NCI-H146 treated with DMSO at 0.1 percent for 48 hours (cell line): Measurements from ENCODE around the gene GALNT16.
"Not testable (repeated sequence)": the region's sequence is repeated elsewhere in the genome, so short reads cannot be mapped to it uniquely, and the experiment has no call there.

Experiments
- DNase-seq: peaks from one replicate; lab custom pipeline; 2025; ENCODE audit not compliant: unreplicated experiment; lab: John Stamatoyannopoulos, UW

The GALNT16 gene

DNA sequence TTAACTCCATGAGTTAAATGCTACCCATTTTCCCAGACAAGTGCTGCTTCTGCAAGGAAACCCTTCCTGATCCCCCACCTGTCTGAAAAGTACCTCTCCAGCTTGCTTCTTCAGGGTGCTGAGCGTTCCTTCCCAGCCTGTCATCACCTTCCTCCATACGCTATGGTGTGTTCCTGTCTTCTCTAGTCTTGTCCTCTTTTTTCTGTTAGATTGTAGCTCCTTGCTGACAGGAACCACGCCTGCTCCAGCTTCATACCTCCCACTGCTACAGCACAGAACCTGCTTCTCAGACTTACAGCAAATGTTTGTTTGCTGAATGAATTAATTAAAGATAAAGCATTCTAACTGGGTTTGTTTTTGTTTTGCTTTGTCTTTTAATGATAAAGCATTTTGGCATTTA, 99.0 kb downstream of the GALNT16 start:
- DNase-seq = no peak

DNA sequence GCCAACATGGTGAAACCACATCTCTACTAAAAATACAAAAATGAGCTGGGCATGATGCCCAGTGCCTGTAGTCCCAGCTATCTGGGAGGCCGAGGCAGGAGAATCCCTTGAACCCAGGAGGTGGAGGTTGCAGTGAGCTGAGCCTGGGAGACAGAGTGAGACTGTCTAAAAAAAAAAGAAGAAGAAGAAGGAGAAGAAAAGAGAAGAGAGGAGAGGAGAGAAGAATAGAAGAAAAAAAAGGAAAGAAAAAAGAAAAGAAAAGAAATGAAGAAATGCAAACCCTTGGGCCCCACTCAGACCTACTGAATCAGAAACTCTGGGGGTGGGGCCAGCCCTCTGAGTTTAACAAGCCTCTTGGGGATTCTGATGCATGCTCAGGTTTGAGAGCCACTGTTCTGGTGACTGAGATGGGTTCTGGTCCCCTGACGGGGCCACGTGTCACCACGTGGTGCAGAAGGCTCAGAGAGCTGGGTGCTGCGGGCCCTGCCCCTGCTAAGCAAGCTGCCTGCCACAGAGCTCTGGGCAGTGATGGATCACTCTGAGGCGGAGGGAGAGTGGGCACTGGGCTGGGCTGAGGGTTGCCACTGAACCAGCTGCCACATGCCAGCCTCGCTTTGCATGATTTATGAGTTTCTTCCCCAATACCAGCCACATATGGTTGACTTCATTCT, 100.6 kb downstream of the GALNT16 start:
- no peak for DNase-seq

DNA sequence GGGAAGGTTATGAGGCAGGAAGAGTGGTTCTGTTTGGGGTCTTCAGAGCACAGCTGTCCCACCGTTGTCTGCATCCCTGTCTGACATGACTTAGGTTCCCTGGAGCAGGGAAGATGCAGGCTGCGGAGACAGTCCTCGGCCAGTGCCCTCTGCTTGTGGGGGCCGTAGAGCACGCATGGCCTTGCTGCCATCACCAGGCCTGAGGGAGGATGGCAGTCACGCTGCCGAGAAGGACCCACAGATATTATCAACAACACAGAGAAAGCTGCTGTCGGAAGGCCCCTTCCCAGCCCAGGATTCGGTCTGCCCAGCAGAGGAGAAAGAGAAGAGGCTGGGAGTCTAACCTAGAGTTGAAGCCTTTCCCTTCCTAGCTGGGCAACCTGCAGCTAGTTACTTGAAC, 103.1 kb downstream of the GALNT16 start:
- no peak for DNase-seq

DNA sequence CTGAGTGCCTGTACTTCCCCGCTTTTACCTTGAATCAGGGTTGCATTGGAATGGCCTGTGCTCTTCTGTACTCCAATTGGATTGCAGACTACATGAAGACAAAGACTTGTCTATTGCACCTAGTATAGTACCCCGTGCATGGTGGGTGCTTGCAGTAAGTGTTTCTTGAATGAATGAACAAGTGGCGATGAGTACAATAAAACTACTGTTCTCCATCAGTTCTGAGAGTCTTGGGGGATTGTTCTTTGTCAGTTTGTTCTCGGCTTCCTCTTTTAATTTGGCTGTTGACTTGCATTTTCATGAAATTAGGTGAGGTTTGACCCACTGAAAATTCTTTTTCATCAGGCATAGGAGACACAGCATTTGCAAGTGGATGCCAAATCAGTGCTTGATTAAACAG, 104.0 kb downstream of the GALNT16 start:
- DNase-seq = no peak

DNA sequence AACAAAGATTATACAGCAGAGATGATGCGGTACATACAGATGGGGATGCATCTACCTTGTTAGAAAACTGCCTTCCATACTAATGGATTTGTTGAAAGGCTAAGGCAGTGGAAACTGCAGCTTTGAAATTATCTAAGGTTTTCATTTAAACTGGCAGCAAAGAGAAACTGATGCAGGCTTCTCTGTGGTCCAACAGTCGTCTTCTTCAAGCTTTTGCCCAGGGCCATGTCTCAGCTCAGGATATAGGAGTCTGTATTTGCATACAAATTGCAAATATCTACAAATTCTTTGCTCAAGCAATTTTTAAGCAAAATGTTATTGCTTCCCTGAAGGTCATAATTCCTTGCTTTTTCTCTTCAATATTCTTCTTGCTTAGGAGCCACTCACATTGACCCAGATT, 104.4 kb downstream of the GALNT16 start:
- no peak for DNase-seq

DNA sequence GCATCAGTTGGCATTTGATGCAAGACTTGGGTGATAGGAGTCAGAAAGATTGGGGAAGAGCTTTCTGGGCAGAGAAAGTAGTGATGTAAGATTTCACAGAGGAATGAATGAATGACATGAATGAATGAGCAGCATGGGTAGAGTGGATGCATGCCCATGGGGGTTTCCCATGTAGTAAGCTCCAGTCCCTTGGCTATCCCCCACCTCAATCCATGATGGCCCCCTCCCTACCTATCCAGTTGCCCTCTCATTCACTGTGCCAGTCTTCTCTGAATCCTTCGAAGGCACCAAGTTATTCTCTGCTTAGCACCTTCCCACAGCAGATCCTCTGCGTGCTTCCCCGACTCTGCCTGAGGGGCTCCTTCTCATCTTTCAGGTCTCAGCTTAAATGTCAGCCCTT, 106.1 kb downstream of the GALNT16 start:
- DNase-seq = no peak

DNA sequence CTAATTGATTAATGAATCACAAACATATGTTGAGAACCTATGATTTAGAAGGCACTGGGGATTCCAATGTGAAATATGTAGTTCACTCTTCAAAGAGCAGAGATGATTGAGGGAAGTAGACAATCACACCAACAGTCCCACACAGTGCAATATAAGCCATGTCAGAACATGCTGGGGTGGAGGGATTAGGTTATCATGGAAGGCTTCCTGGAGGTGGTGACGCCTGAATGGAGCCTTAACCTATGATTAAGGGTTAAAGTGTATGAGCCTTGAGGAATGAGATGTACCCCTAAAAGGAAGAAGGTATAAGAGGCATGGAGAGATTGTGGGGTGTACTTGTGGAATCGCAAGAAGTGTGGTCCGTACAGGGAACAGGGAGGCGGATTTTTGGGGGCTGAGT, 106.8 kb downstream of the GALNT16 start:
- DNase-seq = no peak

DNA sequence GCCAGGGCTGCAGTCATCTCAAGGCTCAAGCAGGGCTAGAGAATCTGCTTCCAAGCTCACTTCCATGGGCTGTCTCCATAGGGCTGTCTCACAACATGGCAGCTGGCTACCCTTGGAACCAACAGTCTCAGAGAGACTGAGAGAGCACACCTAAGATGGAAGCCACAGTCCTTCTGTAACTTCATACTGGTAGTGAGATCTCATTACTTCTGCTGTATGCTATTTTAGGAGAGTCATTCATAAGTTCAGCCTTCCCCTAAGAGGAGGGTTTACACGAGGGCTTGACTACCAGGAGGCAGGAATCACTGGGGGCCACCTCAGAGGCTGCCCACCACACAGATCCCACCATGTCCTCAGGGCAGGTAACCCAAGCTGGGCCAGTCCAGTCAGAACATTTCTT, 108.4 kb downstream of the GALNT16 start:
- DNase-seq = no peak

DNA sequence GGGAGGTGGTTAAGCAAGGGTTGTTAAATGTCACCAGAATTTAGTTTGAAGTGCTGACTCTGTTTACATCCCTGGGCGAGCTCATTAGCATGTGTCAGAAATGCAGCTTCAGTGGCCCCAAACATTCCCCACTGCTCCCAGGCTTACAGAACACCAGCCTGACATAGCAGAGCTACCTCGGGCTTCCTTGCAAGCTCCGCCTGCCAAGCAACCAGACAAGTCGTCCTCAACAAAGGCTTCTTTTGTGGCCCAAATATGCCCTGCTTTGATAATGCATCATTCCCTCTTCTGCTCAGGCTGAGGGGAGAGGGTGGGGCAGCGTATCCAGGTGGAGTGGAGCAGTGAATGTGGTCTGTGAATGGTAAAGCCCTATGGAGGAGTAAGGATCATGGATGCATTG, 110.1 kb downstream of the GALNT16 start:
- DNase-seq = no peak

DNA sequence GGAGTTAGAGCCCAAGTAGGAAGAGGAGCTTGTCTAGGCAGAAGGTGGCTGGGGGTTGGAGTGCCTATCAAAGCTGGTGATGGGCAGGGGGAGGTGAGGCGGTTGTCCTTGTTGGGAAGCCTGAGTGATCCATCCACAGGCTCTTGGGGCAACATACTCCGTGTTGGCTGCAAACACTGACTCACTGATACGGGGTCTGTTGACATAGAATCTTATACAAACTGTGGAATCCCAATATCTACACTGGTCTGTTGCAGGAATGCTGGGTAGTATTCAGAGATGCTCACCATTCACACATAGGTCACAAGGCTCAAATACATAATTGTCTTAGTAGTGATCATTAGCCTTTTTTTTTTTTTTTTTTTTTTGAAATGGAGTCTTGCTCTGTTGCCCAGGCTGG, 112.2 kb downstream of the GALNT16 start:
- no peak for DNase-seq

DNA sequence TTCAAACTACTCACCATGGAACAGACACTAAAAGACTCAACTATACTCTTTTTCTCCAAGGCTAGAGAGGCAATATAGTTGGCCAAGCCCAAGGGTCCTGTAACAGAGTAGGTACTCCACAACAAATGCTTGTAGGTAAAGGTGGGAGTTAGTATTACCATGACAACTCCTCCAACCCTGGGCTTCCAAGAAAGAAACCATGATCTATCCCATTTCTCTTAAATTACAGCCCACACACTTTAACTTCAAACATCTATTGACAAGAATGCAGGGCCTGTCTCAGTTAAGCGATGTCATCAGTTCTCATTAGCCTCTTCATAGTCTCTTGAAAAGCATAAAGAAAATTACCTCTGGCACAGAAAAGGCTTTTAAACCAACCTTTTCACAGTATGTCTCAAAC, 113.1 kb downstream of the GALNT16 start:
- no peak for DNase-seq

DNA sequence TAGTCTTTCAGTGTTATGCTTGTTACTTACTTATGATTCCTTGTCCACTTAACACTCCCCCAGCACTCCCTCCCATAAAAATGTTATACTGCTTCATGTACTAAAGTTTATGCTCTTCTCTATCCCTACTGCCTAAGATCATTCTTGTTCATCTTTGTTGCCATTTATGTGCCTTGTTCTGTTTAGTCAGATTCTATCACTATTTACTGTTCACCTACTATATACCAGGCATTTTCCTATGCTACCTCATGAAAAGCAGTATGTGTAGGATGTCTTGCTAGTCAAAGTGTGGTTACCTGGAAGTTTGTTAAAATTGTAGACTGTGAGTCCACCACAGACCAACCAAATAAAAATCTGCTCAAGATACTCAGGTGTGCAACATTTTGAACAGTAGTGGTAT, 114.3 kb downstream of the GALNT16 start:
- no peak for DNase-seq

DNA sequence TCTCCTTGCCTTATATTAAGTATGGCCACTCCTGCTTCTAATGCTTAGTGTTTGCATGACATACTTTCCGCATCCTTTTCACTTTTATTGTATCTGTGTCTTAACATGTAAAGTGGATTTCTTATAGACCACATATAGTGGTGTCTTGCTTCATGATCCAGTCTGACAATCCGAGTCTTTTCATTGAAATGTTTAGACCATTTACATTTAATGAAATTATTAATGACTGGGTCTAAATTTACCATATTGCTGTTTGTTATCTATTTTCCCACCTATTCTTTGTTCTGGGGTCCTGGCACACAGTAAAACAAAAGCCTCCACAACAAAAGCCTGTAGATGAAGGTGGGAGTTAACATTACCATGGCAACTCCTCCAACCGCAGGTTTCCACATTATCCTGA, 115.2 kb downstream of the GALNT16 start:
- DNase-seq = no peak

DNA sequence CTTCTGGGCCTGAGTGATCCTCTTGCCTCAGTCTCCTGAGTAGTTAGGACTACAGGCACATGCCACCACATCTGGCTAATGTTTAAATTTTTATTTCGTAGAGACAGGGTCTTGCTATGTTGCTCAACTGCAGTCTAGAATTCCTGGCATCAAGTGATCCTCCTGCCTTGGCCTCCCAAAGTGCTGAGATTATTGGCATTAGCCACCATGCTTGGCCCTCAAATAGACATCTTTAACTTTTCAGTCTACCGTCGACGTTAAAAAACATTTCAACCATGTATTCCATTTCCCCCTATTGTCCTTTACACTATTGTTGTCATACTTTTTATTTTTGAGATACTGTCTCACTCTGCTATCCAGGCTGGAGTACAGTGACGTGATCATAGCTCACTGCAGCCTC, 115.8 kb downstream of the GALNT16 start:
- DNase-seq = no peak

DNA sequence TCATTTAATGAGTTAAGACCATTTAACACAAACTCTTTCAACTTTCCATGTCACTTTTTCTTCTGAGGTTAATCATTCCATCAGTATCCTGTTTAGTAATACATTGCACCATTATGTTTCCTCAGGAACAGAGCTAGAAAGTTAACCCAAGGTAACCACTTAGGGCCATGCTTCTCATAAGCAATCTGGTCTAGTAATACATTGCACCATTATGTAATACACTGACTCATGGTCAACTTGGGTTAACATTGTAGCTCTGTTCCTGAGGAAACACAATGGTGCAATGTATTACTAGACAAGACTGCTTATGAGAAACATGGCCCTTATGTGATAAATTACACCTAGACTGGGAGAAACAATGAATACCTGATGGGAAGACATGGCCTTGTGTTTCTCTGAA, 116.5 kb downstream of the GALNT16 start:
- no peak for DNase-seq

DNA sequence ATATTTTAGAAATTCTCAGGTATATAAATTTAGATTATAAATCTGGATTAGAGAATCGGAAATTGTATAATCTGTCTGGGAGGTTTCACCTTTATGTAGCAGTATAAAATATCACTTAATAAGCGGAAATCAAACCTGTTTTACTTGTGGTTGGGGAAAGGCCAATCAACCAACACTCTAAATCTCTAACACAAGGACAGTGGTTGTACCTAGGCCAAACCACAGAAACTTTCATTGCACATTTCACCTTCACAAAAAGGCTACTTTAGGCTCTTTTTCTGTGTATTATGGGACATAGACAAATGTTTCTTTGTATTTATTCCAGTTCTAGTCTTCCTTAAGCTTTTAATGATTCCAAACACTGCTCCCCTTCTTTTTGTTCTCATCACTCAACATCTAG, 118.3 kb downstream of the GALNT16 start:
- DNase-seq = no peak

DNA sequence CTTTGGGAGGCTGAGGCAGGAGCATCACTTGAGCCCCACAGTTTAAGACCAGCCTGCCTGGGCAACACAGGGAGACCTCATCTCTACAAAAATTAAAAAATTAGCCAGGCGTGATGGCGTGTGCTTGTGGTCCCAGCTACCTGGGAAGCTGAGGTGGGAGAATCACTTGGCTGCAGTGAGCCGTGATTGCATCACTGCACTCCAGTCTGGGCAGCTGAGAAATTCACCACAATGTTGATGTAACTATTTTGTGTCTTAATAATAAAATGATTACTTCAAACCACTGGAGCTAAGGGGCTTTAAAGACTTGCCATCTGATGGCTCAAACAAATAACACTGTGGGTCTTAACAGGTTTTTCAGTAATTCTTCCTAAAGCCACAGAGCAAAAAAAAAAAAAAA, 127.4 kb downstream of the GALNT16 start:
- DNase-seq = no peak

DNA sequence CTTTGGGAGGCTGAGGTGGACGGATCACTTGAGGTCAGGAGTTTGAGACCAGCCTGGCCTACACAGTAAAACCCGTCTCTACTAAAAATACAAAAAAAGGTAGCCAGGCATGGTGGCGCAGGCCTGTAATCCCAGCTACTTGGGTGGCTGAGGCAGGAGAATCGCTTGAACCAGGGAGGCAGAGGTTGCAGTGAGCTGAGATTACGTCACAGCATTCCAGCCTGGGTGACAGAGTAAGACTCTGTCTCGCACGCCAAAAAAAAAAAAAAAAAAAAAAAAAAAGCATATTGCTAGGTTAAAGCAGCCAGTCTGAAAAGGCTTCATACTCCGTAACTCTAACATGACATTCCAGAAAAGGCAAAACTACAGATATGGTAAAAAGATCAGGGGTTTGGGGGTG, 131.4 kb downstream of the GALNT16 start:
- not testable (repeated sequence) for DNase-seq

DNA sequence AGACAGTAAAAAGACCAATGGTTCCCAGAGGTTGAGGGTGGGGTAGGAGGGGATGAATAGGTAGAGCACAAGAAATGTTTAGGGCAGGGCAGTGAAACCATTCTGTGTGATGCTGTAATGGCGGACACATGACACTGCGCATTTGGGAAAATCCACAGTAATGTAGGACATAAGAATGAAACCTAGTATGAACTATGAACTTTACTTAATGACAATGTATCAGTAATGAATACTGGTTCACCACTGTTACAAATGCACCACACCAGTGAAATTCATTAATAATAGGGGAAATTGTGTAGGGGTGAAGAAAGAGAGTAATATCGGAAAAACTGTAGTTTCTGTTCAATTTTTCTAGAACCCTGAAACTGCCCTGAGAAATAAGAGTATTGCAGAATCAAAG, 132.5 kb downstream of the GALNT16 start:
- DNase-seq = no peak

DNA sequence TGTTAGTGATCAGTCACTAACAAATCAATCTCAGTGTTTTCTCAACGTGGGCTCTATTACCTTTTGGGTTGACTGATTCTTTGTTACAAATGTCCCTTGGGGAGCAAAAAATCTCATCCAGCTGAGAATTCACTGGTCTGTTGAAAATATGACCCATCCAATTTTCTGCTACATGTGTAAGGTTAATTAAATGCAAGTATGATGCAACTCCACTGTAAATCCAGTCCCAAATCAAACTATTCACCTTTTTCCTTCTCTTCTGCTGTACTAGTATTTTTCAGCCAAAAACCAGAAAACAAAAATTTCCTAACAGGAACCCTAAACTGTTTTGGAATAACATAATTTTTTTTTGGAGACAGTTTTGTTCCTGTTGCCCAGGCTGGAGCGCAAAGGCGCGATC, 136.0 kb downstream of the GALNT16 start:
- DNase-seq = no peak

DNA sequence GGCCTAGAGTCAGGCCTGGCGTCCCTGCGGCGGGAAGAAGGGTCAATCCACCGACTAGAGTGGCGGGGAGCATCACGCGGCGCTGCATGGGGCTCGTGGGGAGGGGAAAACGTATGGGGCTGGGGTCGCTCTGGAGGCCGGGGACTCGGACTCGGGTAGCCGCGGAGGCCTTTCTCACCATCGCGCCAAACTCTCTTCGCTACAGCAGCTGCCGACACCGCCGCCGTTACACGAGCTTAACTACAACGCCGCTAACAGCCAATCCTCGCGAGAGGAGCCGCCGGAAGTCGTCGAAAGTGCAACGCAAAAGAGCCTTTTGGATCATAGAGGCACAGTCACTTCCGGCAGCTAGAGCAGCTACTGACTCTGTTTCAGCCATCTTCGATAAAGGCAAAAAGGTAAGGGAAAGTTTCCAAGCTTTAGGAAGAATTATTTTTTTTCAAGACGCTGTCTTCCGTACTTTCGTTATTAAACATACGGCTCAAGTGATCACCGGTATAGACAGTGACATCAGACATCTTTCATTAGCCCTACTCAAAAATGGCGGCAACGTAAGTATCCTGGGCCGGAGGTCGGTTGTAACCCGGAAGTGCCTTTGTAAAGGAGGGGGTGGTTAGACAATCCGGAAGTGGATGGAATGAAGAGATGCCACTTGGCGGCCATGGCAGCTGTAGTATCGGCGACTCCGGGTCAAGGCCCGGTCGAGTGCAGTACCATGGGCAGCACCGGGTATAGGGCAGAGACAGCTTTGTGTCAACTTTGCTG, 138.3 kb downstream of the GALNT16 start, which contains the start of the genes ERH and SLC39A9:
Gene ERH, minus strand, starts transcription at position 247 of the 765 bp plus-strand sequence. Its CDS starts 66 bp downstream, at position 181.
Gene SLC39A9, plus strand, starts transcription at position 640 of the 765 bp plus-strand sequence. CDS start 678 bp downstream, outside the sequence.
- peak; percentile 97 for DNase-seq

DNA sequence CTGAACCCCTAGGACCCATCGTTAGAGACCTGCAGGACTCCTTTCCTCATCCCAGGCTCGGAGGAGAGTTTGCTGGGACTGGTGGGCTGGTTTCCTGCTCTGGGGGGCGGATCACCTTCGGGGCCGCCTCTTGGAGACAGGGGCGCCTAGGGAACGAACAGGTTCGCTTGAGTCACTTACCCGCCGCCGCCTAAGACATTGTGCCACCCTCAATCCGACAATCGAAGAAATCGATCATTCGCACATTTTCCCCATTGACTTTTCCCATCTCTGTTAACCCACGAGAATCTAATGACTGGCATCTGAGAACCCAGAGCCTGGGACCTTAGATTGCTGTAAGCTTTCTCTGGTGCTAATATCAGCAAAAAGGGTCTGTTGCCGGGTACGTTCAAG, 138.9 kb downstream of the GALNT16 start:
- no peak for DNase-seq

DNA sequence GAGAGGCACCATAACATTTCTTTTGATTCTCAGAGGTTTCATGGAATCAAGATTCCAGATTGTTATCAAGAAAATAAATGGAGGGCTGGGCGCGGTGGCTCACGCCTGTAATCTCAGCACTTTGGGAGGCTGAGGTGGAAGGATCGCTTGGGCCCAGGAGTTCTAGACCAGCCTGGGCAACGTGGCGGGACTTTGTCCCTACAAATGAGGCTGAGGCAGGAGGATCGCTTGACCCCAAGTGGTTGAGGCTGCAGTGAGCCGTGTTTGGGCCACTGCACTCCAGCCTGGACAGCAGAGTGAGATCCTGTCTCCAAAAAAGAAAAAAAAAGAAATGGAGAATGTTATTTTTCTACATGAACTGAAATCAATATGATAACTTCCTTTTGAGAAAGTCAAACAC, 139.8 kb downstream of the GALNT16 start:
- DNase-seq = no peak
